CD4-positive, alpha-beta T cell treated with Interleukin-21 for 1 hour (primary cell): ENCODE measurements around the gene RXRA.

Experiments
- DNase-seq: peaks from one replicate; pipeline ENCODE4 v3.0.0-alpha.2; 2020

RXRA gene

GRCh38 chr9:134420974-134421432 lies 94.7 kb downstream of the RXRA start:
- no peak for DNase-seq

GRCh38 chr9:134421888-134422287 lies 95.6 kb downstream of the RXRA start:
- DNase-seq = no peak

- DNase-seq = no peak
Measured at GRCh38 chr9:134422301-134423090, 96.2 kb downstream of the RXRA start.

- DNase-seq = no peak
Measured at GRCh38 chr9:134423166-134423565, 96.9 kb downstream of the RXRA start.

- no peak for DNase-seq
Measured at GRCh38 chr9:134423749-134424148, 97.5 kb downstream of the RXRA start.

- DNase-seq = no peak
Measured at GRCh38 chr9:134424818-134425217, 98.6 kb downstream of the RXRA start.

GRCh38 chr9:134425401-134425800 lies 99.1 kb downstream of the RXRA start:
- no peak for DNase-seq

GRCh38 chr9:134425812-134426211 lies 99.6 kb downstream of the RXRA start:
- DNase-seq = no peak

GRCh38 chr9:134426436-134426835 lies 100.2 kb downstream of the RXRA start:
- DNase-seq = no peak

GRCh38 chr9:134427153-134427782 lies 101.0 kb downstream of the RXRA start:
- no peak for DNase-seq

- DNase-seq = no peak
Measured at GRCh38 chr9:134428559-134428958, 102.3 kb downstream of the RXRA start.

GRCh38 chr9:134429007-134429406 lies 102.8 kb downstream of the RXRA start:
- DNase-seq = no peak

- no peak for DNase-seq
Measured at GRCh38 chr9:134429481-134429880, 103.2 kb downstream of the RXRA start.

GRCh38 chr9:134431095-134431494 lies 104.8 kb downstream of the RXRA start:
- DNase-seq = no peak

- DNase-seq = no peak
Measured at GRCh38 chr9:134431626-134432025, 105.4 kb downstream of the RXRA start.

- no peak for DNase-seq
Measured at GRCh38 chr9:134432471-134432870, 106.2 kb downstream of the RXRA start.

- no peak for DNase-seq
Measured at GRCh38 chr9:134433101-134433500, 106.8 kb downstream of the RXRA start.

- DNase-seq = no peak
Measured at GRCh38 chr9:134433909-134434882, 107.9 kb downstream of the RXRA start.

GRCh38 chr9:134434894-134435506 lies 108.7 kb downstream of the RXRA start:
- no peak for DNase-seq

GRCh38 chr9:134435550-134436378 lies 109.5 kb downstream of the RXRA start:
- DNase-seq = no peak

- no peak for DNase-seq
Measured at GRCh38 chr9:134436379-134436762, 110.1 kb downstream of the RXRA start.

GRCh38 chr9:134436911-134437310 lies 110.7 kb downstream of the RXRA start:
- no peak for DNase-seq
